ENCODE data around the gene SNX24. TPM values are rescaled to one million over a fixed set of nuclear protein-coding genes. Genes with fewer than 3 reads are reported as not detected.

Gene SNX24
- total RNA-seq, 4 donors from 2014 or later = 12.5 to 16.4 (median 13.9) TPM

GRCh38 chr5:122915717-122916461 is 70.5 kb downstream of the SNX24 start:
- 67% methylated on average over 5 of the region's 5 CpGs for WGBS
- no peaks in the 10 kb centered on the region for H3K36me3 ChIP-seq
- DNase-seq (ENCODE audit: extremely low spot score) = no peak
- no peak overlapping the region for H3K4me3 ChIP-seq
- TF ChIP-seq CTCF (IDR thresholded peaks at IDR 0.05) (no peak), POLR2A (IDR thresholded peaks at IDR 0.05; ENCODE audit: low read depth) (no peak), POLR2AphosphoS5 (IDR thresholded peaks at IDR 0.05) (no peak), EP300 (IDR thresholded peaks at IDR 0.05) (no peak)
- no peaks in the 10 kb centered on the region for H3K9me3 ChIP-seq
- no peaks in the 10 kb centered on the region for H3K27me3 ChIP-seq
- intact Hi-C loops (cut with DNase I) = no loop called here
- H3K27ac ChIP-seq (replicated peaks in 1 of 4) = no peak overlapping the region
- peaks cover 0 to 14% (median 10%) of the 10 kb centered on the region in 4 donors for H3K4me1 ChIP-seq

- Histone ChIP-seq H3K36me3 (no peaks in the 10 kb centered on the region), H3K4me3 (no peak overlapping the region), H3K27ac (replicated peaks in 1 of 4) (no peak overlapping the region), H3K9me3 (no peaks in the 10 kb centered on the region), H3K27me3 (no peaks in the 10 kb centered on the region), H3K4me1 (peaks cover 0 to 14% (median 10%) of the 10 kb centered on the region in 4 donors)
- TF ChIP-seq CTCF (IDR thresholded peaks at IDR 0.05) = no peak
- TF ChIP-seq POLR2AphosphoS5 (IDR thresholded peaks at IDR 0.05) = no peak
- no peak for TF ChIP-seq EP300 (IDR thresholded peaks at IDR 0.05)
- no peak for TF ChIP-seq POLR2A (IDR thresholded peaks at IDR 0.05; ENCODE audit: low read depth)
- intact Hi-C loops (cut with DNase I) = no loop called here
- WGBS = 100% methylated on average over 1 of the region's 1 CpG
- no peak for DNase-seq (ENCODE audit: extremely low spot score)
Observed at GRCh38 chr5:122916490-122916889, 71.1 kb downstream of the SNX24 start.

- WGBS = 83% methylated on average over 1 of the region's 1 CpG
- no peaks in the 10 kb centered on the region for H3K27me3 ChIP-seq
- H3K9me3 ChIP-seq = no peaks in the 10 kb centered on the region
- intact Hi-C loops (cut with DNase I) = no loop called here
- peaks cover 0 to 13% (median 10%) of the 10 kb centered on the region in 4 donors for H3K4me1 ChIP-seq
- no peak overlapping the region for H3K4me3 ChIP-seq
- no peak for DNase-seq (ENCODE audit: extremely low spot score)
- no peak overlapping the region for H3K27ac ChIP-seq (replicated peaks in 1 of 4)
- TF ChIP-seq POLR2AphosphoS5 (IDR thresholded peaks at IDR 0.05) (no peak), CTCF (IDR thresholded peaks at IDR 0.05) (no peak), EP300 (IDR thresholded peaks at IDR 0.05) (no peak), POLR2A (IDR thresholded peaks at IDR 0.05; ENCODE audit: low read depth) (no peak)
- no peaks in the 10 kb centered on the region for H3K36me3 ChIP-seq
Observed at GRCh38 chr5:122919969-122920368, 74.6 kb downstream of the SNX24 start.

- 85% methylated on average over 4 of the region's 4 CpGs for WGBS
Observed at GRCh38 chr5:122921826-122922225, 76.4 kb downstream of the SNX24 start.

GRCh38 chr5:122924203-122924602 is 78.8 kb downstream of the SNX24 start:
- 79% methylated on average over 5 of the region's 5 CpGs for WGBS
- no peak overlapping the region for H3K27ac ChIP-seq (replicated peaks in 1 of 4)
- H3K9me3 ChIP-seq = no peaks in the 10 kb centered on the region
- intact Hi-C loops (cut with DNase I) = no loop called here
- no peaks in the 10 kb centered on the region for H3K4me1 ChIP-seq
- no peak overlapping the region for H3K4me3 ChIP-seq
- no peak for DNase-seq (ENCODE audit: extremely low spot score)
- TF ChIP-seq EP300 (IDR thresholded peaks at IDR 0.05) (no peak), CTCF (IDR thresholded peaks at IDR 0.05) (no peak), POLR2A (IDR thresholded peaks at IDR 0.05; ENCODE audit: low read depth) (no peak), POLR2AphosphoS5 (IDR thresholded peaks at IDR 0.05) (no peak)
- H3K27me3 ChIP-seq = no peaks in the 10 kb centered on the region
- no peaks in the 10 kb centered on the region for H3K36me3 ChIP-seq

More at GRCh38 chr5:122921826-122922225, 76.4 kb downstream of the SNX24 start:
- H3K9me3 ChIP-seq = no peaks in the 10 kb centered on the region
- no peak for TF ChIP-seq EP300 (IDR thresholded peaks at IDR 0.05)
- no peak for TF ChIP-seq POLR2A (IDR thresholded peaks at IDR 0.05; ENCODE audit: low read depth)
- H3K4me3 ChIP-seq = no peak overlapping the region
- no peaks in the 10 kb centered on the region for H3K27me3 ChIP-seq
- intact Hi-C loops (cut with DNase I) = no loop called here
- no peak overlapping the region for H3K27ac ChIP-seq (replicated peaks in 1 of 4)
- no peaks in the 10 kb centered on the region for H3K36me3 ChIP-seq
- DNase-seq (ENCODE audit: extremely low spot score) = no peak
- H3K4me1 ChIP-seq = no peaks in the 10 kb centered on the region

All from esophagus muscularis mucosa (tissue), 4 donors.